Activated CD8-positive, alpha-beta memory T cell treated with anti-CD3 and anti-CD28 coated beads for 36 hours (primary cell): ENCODE measurements around the gene ZFAND2B. TPM values are rescaled to one million over a fixed set of nuclear protein-coding genes. Genes with fewer than 3 reads are reported as not detected.

ENCODE experiments used
- CTCF ChIA-PET: fragments of 350-600 bp; sonication (Branson Sonifier 250); formaldehyde crosslinking; loops from one replicate; lab custom pipeline; 2021; ENCODE audit warnings: antibody characterized with exemption; lab: Charles Lee
- POLR2A ChIA-PET: fragments of 350-600 bp; sonication (Branson Sonifier 250); formaldehyde crosslinking; loops from one replicate; lab custom pipeline; 2021; ENCODE audit warnings: antibody characterized with exemption; lab: Charles Lee
- total RNA-seq, 2 experiments: library from RNA; stranded (reverse); gene quantifications; one replicate each; pipeline ENCODE4 v1.2.3, GENCODE V29; 2021

The ZFAND2B gene, protein sequence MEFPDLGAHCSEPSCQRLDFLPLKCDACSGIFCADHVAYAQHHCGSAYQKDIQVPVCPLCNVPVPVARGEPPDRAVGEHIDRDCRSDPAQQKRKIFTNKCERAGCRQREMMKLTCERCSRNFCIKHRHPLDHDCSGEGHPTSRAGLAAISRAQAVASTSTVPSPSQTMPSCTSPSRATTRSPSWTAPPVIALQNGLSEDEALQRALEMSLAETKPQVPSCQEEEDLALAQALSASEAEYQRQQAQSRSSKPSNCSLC
- 10 to 100 TPM; 29.3 to 33.3 TPM for total RNA-seq

DNA sequence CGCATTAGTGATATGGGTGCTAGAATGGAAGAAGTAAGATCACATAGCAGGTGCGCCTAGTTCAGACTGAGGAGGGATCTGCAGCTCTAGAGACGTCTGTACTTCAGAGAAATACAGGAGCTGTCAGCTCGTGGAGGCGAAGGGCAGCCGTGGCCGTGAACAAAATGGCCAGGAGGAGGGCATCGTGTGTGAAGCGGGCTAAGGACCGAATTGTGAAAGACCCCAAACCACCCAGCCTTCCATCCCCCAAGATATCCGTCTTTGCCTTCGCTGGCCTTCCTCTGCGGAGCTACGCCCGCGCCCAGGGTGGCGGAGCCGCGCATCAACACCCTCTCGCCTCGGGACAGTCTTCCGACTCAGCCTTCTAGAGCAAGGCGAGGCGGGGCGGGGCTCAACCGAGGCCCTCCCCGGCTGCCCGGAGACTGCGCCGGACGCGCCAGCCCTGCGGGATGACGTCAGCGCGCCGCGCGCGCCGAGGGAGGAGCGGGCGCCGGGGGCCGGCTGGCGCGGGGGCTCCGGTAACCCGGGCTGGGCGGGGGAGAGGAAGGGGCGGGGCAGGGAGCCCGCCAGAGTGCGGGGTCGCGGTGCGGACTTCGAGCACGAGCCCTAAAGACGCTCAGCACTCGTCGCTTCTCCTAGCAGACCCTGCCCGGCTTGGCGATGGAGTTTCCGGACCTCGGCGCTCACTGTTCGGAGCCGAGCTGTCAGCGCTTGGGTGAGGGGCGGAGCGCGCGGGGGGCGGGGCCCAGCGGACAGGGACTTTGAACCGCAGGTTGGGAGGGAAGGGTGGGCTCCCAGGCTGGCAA lies at the start of gene ZFAND2B:
TSS of gene ZFAND2B (plus strand) at position 455 of the 806 bp plus-strand sequence. CDS start at position 661, 206 bp downstream.
- ChIA-PET POLR2A (interaction anchor here (0.6 to 2.9 kb wide), 17 partner anchors 12 to 213 kb away, joined by 3 to 18 read pairs (median 6); partner anchors contain the start of genes ABCB6, ANKZF1, ATG9A and CNPPD1), CTCF (interaction anchor here (0.6 to 1.4 kb wide), 10 partner anchors 11 to 148 kb away, joined by 3 to 7 read pairs (median 4); partner anchors contain the start of genes CNPPD1 and SLC23A3)

DNA sequence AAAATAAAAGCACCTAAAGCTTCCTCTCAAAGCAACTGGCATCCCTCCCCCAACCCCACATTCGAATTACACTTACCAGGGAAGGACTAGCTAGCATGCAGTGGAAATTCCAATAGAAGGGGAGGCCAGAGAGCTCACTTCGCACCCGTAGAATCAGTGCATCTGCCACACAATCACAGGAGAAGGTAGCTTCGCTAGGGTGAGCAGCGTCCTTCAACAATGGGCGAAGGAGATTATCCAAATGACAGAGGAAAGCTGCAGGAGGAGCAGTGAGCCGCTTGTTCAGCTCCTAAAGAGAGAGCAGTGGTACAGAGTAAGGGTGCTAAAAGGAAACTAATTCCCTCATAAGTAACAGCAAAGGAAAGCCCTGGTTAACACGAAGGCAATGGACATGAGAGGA lies 49.2 kb upstream of the ZFAND2B start:
- POLR2A ChIA-PET, result no interaction called here
- CTCF ChIA-PET, result interaction anchor here (0.6 to 5.2 kb wide), 9 partner anchors 9 to 142 kb away, joined by 3 to 35 read pairs (median 5); partner anchors contain the start of gene IHH

DNA sequence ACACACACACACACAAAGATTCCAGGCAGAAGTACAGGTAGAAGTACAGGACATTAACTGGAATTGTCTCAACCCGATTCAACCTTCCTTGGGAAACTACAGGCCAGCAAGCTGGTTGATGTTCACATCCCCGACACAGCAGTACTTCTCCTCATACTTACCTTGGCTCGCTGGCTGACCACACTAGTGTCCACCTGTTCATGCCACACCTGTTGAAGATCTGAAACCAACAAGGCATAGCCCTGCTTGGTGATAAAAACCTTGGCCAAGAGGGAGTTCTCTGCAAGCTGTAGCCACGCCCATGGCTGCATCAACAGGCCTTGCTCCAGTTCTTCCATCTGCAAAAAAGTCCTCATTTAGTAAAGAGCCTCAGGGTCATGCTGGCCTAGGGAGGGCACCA lies 48.6 kb upstream of the ZFAND2B start:
- CTCF ChIA-PET, result interaction anchor here (0.6 to 5.2 kb wide), 8 partner anchors 8 to 141 kb away, joined by 4 to 35 read pairs (median 14); partner anchors contain the start of genes IHH, TUBA4A and TUBA4B
- POLR2A ChIA-PET, result no interaction called here

DNA sequence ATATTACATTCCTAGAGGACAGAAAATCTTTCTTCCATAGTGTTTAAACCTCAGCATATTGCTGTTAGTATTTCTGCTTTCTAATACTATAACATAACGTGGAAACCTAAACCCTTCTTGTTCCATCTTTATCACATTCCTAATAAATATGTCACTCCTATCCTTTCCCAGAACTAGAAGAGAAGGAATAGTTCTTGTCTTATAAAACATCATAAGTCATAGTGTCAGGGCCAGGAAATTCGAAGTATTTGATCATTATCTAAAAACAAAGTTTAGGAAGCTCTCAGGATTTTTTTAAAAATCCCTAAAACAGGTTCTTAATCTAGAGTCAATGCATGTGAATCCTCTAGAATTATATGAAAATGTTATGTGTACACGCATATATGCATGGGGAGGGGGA lies 48.0 kb upstream of the ZFAND2B start:
- POLR2A ChIA-PET, result no interaction called here
- CTCF ChIA-PET, result interaction anchor here (0.7 to 5.2 kb wide), 13 partner anchors 14 to 230 kb away, joined by 3 to 35 read pairs (median 9); partner anchors contain the start of genes CNPPD1, IHH, TUBA4A and TUBA4B

DNA sequence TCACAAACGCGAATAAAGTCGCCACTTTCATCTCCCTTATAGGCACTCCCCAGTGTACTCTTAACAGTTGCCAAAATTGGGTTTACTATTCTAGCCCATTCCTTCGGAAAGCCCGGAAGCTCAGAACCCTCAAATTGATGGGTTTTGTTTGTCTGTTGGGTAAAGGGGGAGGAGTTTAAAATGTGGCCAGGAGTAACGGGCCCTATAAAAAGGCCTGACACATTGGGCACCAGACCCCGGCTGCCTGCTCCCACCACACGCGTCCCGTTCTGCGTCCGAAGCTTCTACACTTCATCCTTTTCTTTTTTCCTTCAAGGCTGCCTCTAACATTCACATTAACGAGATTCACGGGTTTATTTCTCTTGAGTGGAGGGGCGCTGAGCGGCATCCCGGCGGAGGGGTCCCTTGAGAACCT lies 46.8 kb upstream of the ZFAND2B start:
- ChIA-PET POLR2A (interaction anchor here (0.6 to 1.2 kb wide), 5 partner anchors 46 to 89 kb away, joined by 3 to 7 read pairs (median 5); partner anchors contain the start of genes ANKZF1 and ATG9A), CTCF (interaction anchor here (0.8 to 5.2 kb wide), 27 partner anchors 10 to 229 kb away, joined by 3 to 35 read pairs (median 4); partner anchors contain the start of genes ABCB6, ANKZF1, CNPPD1 and GLB1L)

DNA sequence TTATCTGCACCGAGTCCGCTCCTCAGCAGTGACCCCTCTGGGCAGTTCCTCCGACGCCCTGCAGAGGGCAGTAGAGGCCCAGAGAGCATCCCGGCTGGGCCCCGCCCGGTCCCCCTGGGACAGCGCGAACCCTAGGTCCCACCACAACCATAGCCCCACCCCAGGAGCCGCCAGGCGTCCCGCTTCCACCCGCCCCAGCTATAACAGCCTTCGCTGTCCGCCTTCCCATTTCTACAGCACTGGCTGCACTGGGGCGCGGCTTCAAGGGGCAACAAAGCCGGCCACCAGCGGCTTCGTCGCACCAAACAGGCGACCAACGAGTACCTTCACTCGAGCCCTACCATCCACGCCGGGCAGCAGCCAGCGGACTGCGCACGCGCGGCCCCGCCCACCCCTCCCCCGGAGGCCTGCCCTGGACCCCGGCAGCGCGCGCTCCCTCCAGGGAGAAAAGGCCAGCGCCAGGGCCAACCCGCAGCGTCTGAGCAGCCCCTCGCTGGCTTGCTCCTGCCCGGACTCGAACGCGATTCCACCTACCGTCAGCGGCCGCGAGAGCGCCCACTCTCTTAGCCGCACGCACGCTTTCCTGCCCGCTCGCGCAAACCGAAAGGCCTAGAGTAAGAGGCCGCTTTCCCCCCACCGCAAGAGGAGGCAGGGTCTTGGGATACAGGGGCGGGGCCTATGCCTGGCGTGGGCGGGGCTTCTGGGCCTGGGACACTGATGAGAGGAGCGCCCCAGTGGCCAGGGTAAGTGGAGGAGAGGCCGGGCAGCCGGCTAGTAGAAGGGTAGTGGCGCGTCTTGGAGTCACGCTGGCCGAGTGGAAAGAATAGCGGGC lies 46.2 kb upstream of the ZFAND2B start, which contains the start of gene NHEJ1:
TSS of gene NHEJ1 (minus strand) at position 630 of the 832 bp plus-strand sequence. CDS start 2,453 bp downstream, outside the sequence.
- ChIA-PET POLR2A (interaction anchor here (0.6 to 1.2 kb wide), 4 partner anchors 46 to 69 kb away, joined by 4 to 7 read pairs (median 5); partner anchors contain the start of genes ANKZF1 and ATG9A), CTCF (interaction anchor here (0.8 to 5.2 kb wide), 25 partner anchors 9 to 228 kb away, joined by 3 to 35 read pairs (median 5); partner anchors contain the start of genes ABCB6, ANKZF1, CNPPD1 and GLB1L)

DNA sequence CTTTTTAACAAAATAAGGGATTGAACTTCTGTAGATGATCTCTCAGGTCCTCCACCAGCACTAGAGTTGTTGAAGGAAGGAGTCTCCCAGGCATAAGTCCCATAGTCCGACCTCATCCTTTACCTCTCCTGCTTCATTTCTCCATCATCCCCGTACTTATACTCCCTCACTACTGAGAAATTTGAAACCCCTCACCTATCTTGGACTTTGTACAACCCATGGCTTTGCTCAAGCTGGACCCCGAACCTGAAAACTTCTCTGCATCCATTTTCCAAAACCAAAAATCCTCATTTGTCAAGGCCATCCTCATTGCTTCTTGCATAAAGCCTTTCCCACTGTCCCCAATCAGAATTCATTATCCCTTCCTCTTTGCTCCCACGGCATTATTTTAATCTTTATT lies 45.5 kb upstream of the ZFAND2B start:
- ChIA-PET POLR2A (no interaction called here), CTCF (interaction anchor here (2.8 to 3.2 kb wide), 2 partner anchors 12 to 15 kb away, joined by 9 to 28 read pairs; partner anchors contain the start of gene CNPPD1)

DNA sequence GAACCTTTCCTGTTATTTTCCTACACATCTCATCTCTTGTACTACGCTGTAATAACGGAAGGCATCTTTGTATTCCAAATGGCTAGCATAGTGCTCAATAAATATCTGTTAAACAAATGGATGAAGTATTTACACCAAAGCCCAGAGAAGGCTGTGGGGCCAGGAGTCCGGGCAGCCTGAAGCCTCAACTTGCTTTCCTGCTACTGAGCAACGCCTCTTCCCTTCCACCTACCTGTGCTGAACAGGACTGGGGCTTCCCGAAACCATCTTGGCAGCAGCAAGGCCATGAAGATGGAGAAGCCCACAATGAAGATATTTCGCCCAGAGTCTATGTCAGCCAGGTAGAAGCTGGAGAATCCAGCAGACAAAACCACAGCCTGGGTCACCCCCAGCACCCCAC lies 43.4 kb upstream of the ZFAND2B start:
- CTCF ChIA-PET, result no interaction called here
- POLR2A ChIA-PET, result no interaction called here

DNA sequence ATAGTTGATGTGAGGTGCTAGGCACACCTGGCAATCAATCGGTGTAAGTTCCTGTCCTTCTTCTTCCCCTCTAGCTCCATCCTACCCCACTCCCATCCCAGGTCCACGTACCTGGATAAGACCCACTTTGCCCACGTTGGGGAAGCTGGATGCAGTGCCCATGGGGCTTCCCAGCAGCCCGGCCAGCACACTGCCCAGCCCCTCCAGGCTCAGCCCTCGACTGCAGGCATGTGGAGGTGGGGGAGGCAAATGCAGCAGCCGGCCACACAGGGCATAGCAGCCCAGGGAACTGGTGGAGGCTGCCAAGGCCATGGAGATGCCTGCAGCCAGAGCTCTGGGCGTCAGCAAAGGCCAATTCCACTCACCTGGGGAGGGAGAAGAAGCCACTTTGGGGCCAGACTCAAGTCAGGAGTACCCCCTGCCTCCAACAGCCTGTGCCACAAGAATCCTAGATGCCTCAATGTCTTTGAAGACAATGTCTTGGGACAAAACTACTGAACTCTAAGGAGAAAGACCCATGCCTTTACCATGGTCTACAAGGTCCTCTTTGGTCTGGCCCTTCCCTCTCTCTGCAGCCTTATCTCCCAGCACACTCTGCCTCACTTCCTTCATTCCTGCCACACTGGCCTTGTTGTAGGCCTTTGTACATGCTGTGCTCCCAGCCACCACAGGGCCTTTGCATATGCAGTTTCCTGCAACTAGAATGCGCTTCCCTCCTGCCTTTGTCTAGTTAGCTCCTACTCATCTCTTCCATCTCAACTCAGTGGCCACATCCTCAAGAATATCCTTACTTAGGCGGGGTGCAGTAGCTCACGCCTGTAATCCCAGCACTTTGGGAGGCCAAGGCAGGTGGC lies 41.3 kb upstream of the ZFAND2B start:
- POLR2A ChIA-PET, result no interaction called here
- CTCF ChIA-PET, result interaction anchor here (1.0 to 1.3 kb wide), 3 partner anchors 8 to 11 kb away, joined by 3 to 4 read pairs (median 3); partner anchors contain the start of gene CNPPD1

DNA sequence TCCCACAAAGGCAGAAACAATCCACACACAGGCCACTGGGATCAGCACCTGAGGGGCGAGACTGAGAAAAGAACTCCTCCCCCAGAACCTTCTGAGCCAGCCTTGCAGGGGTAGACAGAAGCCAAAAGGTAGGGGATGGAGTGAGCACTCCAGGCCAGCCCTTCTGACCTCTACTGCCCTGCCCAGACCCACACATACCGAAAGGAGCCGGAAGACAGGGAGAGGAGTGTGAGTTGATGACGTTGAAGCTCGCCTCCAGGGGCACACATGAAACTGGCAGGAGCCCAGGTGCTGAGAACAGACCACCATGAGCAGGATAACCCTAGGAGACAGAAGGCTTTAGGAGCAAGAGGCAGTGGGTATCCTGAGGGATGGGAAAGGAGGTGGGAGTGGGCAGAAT lies 38.6 kb upstream of the ZFAND2B start:
- CTCF ChIA-PET, result no interaction called here
- POLR2A ChIA-PET, result no interaction called here

DNA sequence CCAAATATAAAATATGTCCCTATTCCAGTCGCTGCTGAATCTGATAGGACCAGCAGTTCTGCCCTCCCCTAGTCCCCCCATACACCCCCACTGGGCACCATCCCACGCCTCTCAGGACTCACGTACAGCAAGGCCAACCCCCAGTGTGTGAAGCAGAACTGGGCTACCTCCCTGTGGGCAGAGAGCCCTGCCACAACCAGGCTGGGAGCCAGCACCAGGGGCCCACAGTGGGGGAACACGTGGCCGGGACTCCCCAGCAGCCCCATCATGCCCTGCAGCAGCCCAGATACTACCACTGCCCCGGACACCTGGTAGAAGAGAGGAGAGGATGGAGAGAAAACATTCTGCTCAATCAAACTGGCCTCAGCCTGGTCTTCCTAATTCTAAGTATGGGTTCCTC lies 38.1 kb upstream of the ZFAND2B start:
- CTCF ChIA-PET, result interaction anchor here (1.9 kb wide), 1 partner anchor 9 kb away, joined by 4 read pairs; the partner anchor contains the start of gene NHEJ1

DNA sequence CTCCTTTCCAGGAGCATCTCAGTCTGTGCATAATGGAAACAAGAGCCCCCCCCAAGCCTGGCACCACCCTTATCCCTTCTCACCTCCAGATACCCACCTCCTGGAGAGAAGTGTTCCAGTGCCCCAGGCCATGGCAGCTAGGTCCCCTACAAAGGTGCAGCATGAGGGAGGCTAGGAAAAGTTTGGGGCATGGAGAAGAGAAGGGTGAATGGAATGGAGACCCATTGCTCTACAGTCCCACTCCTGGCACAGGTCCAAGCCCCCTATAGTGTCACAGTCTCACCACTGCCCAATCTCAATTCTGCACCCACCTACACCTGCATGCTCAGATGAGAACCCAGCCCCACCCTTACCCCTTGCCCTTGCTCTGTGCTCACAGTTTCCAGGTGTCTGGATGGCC lies 37.6 kb upstream of the ZFAND2B start:
- CTCF ChIA-PET, result interaction anchor here (1.9 kb wide), 1 partner anchor 9 kb away, joined by 4 read pairs; the partner anchor contains the start of gene NHEJ1
- POLR2A ChIA-PET, result no interaction called here

More for the DNA sequence above, 38.1 kb upstream of the ZFAND2B start:
- POLR2A ChIA-PET, result no interaction called here

DNA sequence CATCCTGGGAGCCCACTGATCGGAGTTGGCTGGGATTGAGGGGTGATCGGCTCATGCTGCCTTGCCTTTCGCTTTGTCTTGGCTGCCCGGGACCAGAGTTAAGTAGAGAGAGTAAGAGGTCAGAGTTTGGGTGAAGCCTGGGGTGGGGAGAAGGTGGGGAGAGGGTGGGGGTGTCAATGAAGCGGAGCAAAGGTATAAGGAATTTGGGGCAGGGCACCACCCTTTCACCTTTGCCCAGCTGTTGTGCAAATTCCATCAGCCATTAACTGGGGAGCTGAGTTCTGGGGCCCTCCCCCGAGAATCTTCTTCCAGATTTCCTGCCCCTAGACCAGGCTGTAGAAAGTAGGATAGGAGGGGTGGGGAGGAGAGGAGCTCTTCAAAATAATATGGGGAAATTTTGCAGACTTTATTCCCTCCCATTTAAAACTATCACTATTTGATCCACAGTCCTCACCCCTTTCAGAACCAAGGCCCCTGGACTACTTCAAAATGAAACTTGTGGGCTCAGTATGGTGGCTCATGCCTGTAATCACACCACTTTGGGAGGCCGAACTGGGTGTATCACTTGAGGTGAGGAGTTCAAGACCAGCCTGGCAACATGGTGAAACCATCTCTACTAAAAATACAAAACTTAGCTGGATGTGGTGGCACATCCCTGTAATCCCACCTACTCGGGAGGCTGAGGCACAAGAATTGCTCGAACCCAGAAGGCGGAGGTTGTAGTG lies 36.5 kb upstream of the ZFAND2B start, which contains the start of gene SLC23A3:
TSS of gene SLC23A3 (minus strand) at position 100 of the 725 bp plus-strand sequence. CDS start at position 55, 45 bp downstream.
- CTCF ChIA-PET, result interaction anchor here (1.1 to 5.6 kb wide), 10 partner anchors 10 to 125 kb away, joined by 3 to 28 read pairs (median 5); partner anchors contain the start of genes ANKZF1, ATG9A, NHEJ1 and ZFAND2B
- POLR2A ChIA-PET, result interaction anchor here (1.1 kb wide), 1 partner anchor 40 kb away, joined by 3 read pairs; no protein-coding TSS in a partner anchor

DNA sequence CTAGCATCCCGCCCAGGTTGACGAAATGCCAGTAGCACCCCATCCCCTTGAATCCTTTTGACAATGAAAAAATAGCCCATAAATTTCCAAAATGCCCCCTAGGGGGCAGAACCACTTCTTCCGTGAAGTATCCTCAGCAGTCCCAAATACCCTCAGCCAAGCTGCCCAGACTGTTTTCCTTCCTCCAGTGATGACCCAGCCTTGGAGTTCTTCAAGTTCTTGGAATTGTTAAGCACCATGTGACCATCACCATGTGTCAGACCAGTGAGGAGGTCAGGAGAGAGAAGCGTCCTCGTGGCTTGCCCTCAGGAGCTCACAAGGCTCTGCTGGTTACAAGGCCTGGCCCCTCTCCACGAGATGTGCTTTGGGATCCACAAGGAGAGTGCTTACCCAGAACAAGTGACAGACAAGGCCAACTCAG lies 35.3 kb upstream of the ZFAND2B start:
- CTCF ChIA-PET, result interaction anchor here (1.1 to 5.6 kb wide), 11 partner anchors 9 to 129 kb away, joined by 3 to 28 read pairs (median 6); partner anchors contain the start of gene NHEJ1
- POLR2A ChIA-PET, result interaction anchor here (1.0 kb wide), 1 partner anchor 40 kb away, joined by 6 read pairs; no protein-coding TSS in a partner anchor
